Right hindlimb (tissue), 1 donor: ENCODE measurements around the gene LILRB1.
A peak's percentile ranks its signal among the peaks of the same experiment; 100 is the strongest.
"Not testable (repeated sequence)": the region's sequence is repeated elsewhere in the genome, so short reads cannot be mapped to it uniquely, and the experiment has no call there.

Experiments
- DNase-seq: peaks from one replicate; pipeline ENCODE4 v3.0.0-alpha.2; 2018

The LILRB1 gene

DNA sequence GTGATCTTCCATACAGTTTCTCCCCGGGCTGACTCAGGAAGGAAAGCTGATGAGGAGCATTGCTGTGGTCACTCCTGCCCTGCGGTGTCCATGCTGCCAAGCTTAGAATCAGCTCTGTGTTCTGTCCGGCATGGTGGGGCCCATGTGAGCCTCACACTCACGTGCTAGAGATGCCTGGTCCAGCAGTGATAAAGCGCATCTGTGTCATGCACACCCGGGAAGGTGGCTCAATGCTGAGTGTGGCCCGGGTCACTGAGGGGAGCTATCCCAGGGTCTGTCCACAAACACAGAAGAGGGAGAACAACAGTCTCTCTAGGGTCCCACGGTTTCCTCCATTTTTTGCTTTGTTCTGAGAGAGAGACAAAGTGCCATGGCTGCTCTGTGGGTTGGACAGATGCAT is 3.5 kb upstream of the LILRB1 start:
- DNase-seq: no peak

GRCh38 chr19:54627912-54628311 is 2.4 kb upstream of the LILRB1 start:
- DNase-seq: not testable (repeated sequence)

DNA sequence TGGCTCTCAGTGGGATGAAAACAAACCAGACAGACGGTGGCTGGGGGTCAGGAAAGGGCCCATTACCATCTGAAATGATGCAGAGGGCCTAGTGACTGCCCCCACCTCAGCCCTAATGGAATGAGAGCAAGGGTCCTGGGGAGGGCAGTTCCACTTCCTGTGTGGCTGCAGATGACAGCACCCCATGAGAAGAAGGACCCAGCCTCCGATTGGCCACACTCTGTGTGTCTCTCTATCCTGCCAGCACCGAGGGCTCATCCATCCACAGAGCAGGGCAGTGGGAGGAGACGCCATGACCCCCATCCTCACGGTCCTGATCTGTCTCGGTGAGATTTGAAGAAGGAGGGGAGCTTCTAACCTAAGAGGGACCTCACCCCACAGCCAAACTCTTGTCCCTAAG is 498 bp downstream of the LILRB1 start:
- no peak for DNase-seq

DNA sequence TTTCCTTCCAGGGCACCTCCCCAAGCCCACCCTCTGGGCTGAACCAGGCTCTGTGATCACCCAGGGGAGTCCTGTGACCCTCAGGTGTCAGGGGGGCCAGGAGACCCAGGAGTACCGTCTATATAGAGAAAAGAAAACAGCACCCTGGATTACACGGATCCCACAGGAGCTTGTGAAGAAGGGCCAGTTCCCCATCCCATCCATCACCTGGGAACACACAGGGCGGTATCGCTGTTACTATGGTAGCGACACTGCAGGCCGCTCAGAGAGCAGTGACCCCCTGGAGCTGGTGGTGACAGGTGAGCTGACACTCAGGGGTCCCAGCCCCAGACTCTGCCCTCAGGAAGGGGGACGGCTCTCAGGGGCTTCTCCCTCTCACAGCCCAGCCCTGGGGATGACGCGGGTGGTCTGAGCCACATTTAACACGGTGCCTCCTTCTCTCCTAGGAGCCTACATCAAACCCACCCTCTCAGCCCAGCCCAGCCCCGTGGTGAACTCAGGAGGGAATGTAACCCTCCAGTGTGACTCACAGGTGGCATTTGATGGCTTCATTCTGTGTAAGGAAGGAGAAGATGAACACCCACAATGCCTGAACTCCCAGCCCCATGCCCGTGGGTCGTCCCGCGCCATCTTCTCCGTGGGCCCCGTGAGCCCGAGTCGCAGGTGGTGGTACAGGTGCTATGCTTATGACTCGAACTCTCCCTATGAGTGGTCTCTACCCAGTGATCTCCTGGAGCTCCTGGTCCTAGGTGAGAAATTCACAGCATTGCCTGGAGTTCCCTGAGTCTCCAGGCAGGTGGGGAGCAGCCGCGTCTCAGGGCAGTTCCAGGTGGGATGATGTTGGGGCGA is 1.4 kb downstream of the LILRB1 start:
- not testable (repeated sequence) for DNase-seq

DNA sequence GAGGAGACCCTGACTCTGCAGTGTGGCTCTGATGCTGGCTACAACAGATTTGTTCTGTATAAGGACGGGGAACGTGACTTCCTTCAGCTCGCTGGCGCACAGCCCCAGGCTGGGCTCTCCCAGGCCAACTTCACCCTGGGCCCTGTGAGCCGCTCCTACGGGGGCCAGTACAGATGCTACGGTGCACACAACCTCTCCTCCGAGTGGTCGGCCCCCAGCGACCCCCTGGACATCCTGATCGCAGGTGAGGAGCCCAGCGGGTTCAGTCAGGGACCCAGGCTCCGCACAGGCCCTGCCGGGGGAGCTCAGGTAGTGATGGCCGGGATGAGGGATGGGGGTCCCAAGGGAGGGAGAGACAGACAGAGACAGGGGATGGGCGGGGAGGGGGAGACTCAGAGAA is 2.2 kb downstream of the LILRB1 start:
- not testable (repeated sequence) for DNase-seq

DNA sequence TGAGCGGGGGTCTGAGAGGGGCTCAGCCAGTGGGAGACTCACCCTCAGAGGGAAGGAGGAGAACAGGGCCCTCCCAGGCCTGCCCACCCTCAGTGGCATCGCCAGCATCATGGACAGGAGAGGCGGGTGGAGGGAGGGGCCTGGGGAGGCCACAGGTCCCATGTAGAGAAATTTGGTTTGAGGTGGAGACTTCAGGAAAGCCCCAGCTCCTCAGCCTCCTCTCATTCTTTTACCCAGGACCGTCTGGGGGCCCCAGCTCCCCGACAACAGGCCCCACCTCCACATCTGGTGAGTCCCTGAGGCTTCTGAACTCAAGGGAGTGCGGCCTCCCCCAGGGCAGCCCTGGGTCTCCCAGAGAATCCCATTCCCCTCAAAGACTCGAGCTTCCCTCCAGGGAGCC is 3.1 kb downstream of the LILRB1 start:
- no peak for DNase-seq

DNA sequence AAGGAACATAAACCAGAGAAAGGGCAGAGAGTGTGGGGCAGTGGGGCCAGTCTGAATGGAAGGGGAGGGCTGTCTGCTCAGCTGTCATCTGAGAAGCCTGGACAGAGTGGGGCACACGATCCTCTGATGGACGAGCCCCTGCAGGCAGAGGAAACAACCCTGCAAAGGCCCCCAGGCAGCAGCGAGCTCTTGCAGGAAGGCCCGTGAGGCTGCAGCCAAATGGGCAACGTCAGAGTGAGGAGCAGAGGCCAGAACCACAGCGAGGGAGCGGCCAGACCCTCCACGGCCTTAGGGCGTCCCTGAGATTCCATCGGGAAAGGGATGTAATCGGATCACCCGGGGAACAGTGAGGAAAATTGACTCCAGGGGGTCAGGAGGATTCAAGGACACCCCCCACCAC is 5.8 kb downstream of the LILRB1 start:
- peak; percentile 23 for DNase-seq

DNA sequence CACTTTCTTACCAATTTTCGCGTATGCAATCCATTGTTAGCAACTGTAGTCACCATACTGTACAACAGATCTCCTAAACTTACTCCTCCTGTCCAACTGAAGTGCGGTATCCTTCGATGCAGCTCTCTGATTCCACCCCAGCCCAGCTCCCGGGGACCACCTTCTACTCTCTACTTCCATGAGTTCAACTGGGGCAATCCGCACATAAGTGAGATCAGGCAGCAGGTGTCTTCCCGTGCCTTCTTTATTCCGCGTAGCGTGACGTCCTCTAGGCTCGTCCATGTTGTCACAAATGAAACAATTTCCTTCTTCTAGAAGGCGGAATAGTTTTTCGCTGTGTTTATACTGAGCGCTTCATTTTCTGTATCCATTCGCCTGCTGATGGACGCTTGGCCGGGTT is 8.4 kb downstream of the LILRB1 start:
- no peak for DNase-seq

DNA sequence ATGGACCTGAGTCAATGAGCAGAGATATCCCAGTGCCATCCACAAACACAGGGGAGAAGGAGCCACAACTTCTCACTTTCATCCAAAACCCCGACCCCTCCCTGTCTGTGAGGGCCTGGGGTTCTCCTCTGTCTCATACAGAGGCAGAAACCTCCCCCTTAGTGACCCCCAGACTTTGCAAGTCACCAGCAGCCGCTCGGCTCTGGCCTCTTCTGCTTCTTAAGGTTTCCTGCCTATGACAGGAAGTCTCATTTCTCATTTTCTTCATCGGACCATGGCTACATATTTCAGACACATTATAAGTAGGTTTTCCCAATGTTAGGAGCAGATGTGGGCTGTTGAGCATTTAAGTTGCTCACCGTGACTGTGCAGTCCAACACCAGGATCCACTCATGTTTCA is 12.7 kb downstream of the LILRB1 start:
- not testable (repeated sequence) for DNase-seq

- DNase-seq: not testable (repeated sequence)
These were observed 13.3 kb downstream of the LILRB1 start for GRCh38 chr19:54643583-54643982.

DNA sequence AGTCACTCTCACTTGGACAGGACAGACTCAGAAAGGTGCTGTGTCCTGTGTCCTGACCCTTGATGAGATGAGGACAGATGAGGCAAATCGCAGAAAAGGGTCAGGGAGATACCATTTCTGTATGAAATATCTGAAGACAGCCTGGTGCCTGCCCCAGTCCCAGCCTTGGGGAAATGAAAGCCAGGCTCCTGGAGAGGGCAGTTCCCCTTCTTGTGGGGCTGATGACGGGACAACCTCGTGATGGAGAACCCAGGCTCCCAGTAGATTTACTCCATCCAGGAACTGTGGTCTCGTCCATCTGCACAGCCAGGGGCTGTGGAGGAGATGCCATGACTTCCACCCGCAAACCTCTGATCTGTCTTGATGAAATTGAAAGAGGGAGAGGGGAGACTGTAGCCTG is 13.8 kb downstream of the LILRB1 start:
- DNase-seq: no peak

DNA sequence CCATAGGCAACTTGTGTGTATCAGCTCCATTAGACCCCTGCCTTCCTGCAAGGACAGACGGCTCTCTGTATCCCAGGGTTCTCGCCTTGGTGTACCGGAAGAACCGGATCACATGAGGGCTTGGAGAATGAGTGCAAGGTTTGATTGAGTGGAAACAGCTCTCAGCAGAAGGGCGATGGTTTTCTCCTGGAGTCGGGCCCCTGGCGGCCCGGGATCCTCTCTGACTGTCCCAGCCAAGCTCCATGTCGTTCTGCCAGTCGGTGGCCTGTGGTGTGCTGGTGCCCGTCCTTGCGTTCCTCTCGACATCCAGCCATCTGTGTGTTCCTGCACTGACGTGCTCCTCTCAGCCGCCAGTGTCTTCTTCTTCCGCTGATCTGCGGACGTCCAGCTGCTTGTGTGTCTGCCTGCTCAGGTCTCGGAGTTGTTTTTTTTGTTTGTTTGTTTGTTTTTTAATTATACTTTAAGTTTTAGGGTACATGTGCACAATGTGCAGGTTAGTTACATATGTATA is 16.1 kb downstream of the LILRB1 start:
- no peak for DNase-seq

DNA sequence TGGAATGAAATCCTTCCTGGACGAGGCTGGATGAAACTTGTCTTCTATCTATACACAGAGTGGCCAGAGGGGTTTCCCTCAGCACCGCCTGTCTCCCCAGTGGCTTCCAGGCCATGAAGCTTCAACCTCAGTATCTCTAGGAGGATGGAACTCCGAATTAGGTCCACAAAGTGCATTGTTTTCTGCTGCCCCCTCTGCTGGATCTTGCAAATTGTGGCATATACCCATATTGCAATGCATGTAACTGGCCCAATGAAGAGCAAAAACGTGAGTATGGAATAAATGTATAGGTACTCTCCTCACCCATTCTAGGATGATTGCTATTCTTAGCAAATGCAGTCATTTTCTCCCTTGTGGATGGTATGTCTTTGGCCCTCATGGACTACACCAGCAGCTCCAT is 17.8 kb downstream of the LILRB1 start:
- no peak for DNase-seq

- no peak for DNase-seq
These were observed 19.9 kb downstream of the LILRB1 start for GRCh38 chr19:54650108-54650655.

DNA sequence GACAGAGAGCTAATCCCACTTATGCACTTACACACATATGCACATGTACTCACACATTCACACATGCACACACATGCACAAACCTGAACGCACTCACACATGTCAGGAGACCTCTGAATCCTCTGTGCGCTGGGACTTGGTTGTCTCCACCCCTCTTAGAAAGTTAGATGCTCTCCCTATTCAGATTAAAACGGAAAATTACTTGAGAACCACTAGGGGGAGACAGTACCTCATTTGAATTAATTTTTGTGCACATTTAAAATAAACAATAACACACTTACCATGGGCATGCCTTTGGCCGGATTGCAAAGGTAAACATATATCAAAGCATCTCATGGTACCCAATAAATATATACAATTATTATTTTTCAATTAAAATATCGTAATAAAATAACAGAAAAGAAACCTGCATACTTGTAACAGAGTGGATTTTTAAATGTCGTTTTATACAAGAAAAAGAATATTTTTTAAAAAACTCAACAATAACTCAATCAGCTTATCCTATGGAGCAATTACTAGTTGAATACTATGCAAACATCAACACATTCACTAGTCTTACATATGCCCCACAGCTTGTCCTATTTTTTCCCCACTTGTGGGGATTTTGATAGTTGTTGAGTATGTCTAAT is 23.0 kb downstream of the LILRB1 start:
- no peak for DNase-seq

DNA sequence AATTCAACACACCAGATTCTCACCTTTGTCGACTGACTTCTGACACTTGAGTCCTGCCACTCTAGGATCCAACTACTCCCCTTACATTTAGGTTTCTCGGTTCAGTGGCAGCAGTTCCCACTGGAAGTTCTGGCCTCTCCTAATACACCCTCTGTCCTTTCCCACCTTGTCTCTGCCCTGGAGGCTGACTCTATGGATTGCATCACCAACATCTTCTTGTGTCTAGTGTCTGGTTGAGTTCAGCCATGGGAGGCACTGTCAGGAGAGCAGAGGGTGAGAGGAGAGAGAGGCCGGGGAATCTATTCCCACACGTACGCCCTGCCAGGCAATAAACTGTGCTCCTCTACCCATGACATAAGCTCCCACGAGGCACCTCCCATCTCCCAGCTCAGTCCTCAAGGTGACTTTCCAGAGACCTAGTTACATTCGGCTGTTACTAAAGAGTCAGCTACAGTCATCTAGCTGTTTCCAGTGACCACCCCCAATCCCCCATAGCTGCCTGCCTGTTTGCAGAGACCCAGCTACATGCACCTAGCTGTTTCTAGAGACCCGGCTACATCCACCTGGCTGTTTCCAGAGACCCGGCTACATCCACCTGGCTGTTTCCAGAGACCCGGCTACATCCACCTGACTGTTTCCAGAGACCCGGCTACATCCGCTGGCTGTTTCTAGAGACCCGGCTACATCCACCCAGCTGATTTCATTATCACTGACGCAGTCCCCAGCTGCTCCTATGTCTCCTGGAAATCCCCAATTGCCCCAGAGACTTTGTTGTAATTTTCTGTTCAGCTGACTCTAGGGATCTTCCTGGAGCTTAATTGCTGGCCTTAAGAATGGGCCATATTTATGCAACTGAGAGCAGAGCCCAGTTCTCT is 24.4 kb downstream of the LILRB1 start:
- DNase-seq: no peak

- DNase-seq: no peak
These were observed 29.0 kb downstream of the LILRB1 start for GRCh38 chr19:54659300-54659699.

DNA sequence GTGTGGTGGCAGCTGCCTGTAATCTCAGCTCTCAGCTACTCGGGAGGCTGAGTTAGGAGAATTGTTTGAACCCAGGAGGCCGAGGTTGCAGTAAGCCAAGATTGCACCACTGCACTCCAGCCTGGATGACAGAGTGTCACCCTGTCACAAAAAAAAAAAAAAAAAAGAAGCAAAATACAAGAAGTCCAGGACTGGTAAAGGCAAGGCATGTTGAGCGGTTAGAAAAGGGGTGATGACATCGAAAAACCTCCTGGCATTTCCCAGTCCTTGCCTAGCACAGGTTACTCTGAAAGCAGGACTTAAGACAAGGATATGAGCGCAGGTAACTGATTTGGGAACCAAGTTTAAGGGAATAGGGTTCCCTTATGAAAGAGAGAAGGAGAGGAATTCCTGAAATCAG is 30.0 kb downstream of the LILRB1 start:
- no peak for DNase-seq

DNA sequence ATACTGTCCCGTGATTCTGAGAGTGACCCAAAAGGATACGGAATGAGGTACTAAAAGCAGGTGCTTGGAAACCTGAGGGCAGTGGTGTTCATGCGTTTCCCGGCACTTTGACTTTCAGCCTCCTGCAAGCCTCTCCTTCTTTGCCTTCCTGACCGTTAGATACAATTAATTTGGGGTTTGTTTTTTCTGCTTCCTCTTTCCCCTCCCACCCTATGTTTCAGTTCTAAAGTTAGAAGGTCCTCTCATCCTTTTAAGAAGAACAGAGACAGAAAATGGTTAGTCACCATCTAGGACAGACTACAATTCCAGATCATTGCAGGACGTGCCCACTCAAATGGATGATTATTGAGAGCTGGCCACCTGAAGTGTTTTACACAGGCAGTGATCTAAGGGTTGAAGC is 30.7 kb downstream of the LILRB1 start:
- DNase-seq: no peak

DNA sequence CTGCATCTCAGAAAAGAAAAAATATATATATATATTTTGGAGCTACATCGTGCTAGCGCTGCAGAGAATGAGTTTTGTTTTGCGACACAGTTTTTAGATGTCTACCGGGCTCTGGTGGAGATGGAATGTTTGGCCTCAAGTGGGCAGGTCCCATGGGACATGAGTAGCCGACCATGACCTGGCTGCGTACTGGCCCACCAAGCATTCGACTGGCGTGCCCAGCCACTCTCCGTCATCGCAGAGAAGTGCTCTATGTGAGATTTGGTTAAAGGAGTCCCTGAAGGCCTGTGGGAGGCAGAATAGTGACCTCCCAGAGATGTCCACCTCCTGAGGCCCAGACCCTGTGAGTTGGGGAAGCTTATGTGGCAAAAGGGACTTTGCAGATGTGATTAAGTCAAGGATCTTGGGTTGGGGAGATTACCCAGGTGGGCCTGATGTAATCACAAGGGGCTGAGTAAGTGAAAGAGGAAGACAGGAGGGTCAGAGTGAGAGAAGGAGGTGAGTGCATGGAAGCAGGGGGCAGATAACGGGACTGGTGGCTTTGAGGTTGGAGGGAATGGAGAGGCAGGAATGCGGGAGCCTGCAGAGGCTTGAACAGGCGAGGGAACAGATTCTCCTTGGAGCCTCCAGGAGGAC is 31.7 kb downstream of the LILRB1 start:
- no peak for DNase-seq

- no peak for DNase-seq
These were observed 32.4 kb downstream of the LILRB1 start, which contains the start of gene LILRB4 for GRCh38 chr19:54662730-54663129. Gene LILRB4, plus strand, starts transcription at chr19:54662985. Its CDS starts 49 bp downstream, at chr19:54663034.

DNA sequence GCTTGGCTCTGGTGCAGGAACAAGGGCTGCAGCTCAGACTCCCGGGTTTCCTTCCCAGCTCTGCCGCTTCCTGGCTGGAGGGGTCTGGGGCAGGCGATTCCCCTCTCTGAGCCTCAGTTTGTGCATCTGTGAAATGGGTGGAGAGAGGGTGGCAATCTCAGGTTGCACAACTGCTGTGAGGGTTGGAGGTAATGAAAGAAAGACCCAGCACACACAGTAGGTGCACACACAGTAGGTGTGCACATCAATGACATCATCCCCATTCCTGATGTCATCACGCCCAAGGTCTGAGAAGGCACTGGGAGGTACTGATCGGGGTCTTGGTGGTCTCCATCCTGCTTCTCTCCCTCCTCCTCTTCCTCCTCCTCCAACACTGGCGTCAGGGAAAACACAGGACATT is 35.2 kb downstream of the LILRB1 start:
- no peak for DNase-seq
